GM21619 (cell line): Measurements from ENCODE around the gene MANF.

Source experiments
- ATAC-seq: cut with Tn5 transposase; IDR thresholded peaks from one replicate; pipeline ENCODE4 v1.9.1; 2021; ENCODE audit not compliant: unreplicated experiment

MANF gene

GRCh38 chr3:51429138-51429537 is 44.0 kb downstream of the MANF start:
- no peak for ATAC-seq

GRCh38 chr3:51434110-51434509 is 49.0 kb downstream of the MANF start:
- ATAC-seq = no peak

- ATAC-seq = no peak
Measured at GRCh38 chr3:51434746-51435327, 49.7 kb downstream of the MANF start.

GRCh38 chr3:51436998-51437639 is 52.0 kb downstream of the MANF start:
- ATAC-seq = no peak
